HG03135 (cell line): ENCODE data around the gene NUP205.
A peak's percentile ranks its signal among the peaks of the same experiment; 100 is the strongest.
"Not testable (repeated sequence)": the region's sequence is repeated elsewhere in the genome, so short reads cannot be mapped to it uniquely, and the experiment has no call there.

Source experiments
- ATAC-seq: cut with Tn5 transposase; IDR thresholded peaks from one replicate; pipeline ENCODE4 v1.9.1; 2021; ENCODE audit warnings: mild to moderate bottlenecking, moderate library complexity; ENCODE audit not compliant: unreplicated experiment

NUP205 gene

GRCh38 chr7:135620447-135620846 lies 62.7 kb downstream of the NUP205 start:
- ATAC-seq, result no peak

GRCh38 chr7:135620980-135621850 lies 63.5 kb downstream of the NUP205 start:
- no peak for ATAC-seq

- ATAC-seq, result no peak
Observed at GRCh38 chr7:135634191-135634878, 76.6 kb downstream of the NUP205 start.

- not testable (repeated sequence) for ATAC-seq
Observed at GRCh38 chr7:135639690-135640089, 82.0 kb downstream of the NUP205 start.

- ATAC-seq, result no peak
Observed at GRCh38 chr7:135644154-135644553, 86.4 kb downstream of the NUP205 start.

- no peak for ATAC-seq
Observed at GRCh38 chr7:135644729-135645128, 87.0 kb downstream of the NUP205 start.

- no peak for ATAC-seq
Observed at GRCh38 chr7:135645296-135645904, 87.7 kb downstream of the NUP205 start.

- no peak for ATAC-seq
Observed at GRCh38 chr7:135647755-135648154, 90.0 kb downstream of the NUP205 start.

- no peak for ATAC-seq
Observed at GRCh38 chr7:135648235-135648634, 90.5 kb downstream of the NUP205 start.

- ATAC-seq, result no peak
Observed at GRCh38 chr7:135650831-135651573, 93.3 kb downstream of the NUP205 start.

GRCh38 chr7:135653340-135654080 lies 95.8 kb downstream of the NUP205 start:
- no peak for ATAC-seq

GRCh38 chr7:135658564-135658963 lies 100.8 kb downstream of the NUP205 start:
- no peak for ATAC-seq

GRCh38 chr7:135659159-135659846 lies 101.6 kb downstream of the NUP205 start:
- no peak for ATAC-seq

- ATAC-seq, result peak; percentile 2
Observed at GRCh38 chr7:135661311-135662122, 103.8 kb downstream of the NUP205 start.

GRCh38 chr7:135662123-135662372 lies 104.3 kb downstream of the NUP205 start:
- no peak for ATAC-seq

GRCh38 chr7:135662373-135663114 lies 104.8 kb downstream of the NUP205 start, which contains the start of gene STMP1:
TSS of gene STMP1 (plus strand) at chr7:135662514.
- peak; percentile 96 for ATAC-seq

- no peak for ATAC-seq
Observed at GRCh38 chr7:135664046-135664589, 106.4 kb downstream of the NUP205 start.

- no peak for ATAC-seq
Observed at GRCh38 chr7:135665042-135665441, 107.3 kb downstream of the NUP205 start.
